Pancreas (tissue), 10 donors: ENCODE data around the gene BZW2. TPM values are rescaled to one million over a fixed set of nuclear protein-coding genes. Genes with fewer than 3 reads are reported as not detected.

Source experiments
- ATAC-seq, 4 donors: fragments of 200-7000 bp; cut with Tn5 transposase; one replicate each; pipeline versions ENCODE4 v1.8.0 to v1.9.1; 2020; ENCODE audit warnings: mild to moderate bottlenecking in 4 of 4, moderate library complexity in 4 of 4
- DNase-seq, 6 donors: peaks; one replicate each; pipeline ENCODE4 v3.0.0-alpha.2; 2020
- FAIRE-seq: peaks from 2 replicates; lab custom pipeline; 2012; peaks lifted over from hg19 to GRCh38; lab: Jason Lieb, UNC
- H3K27ac ChIP-seq, 4 donors: fragments of 200-600 bp; sonication (generic); 1 replicate in 3 of 4; 2 replicates in 1 of 4; pipeline versions ENCODE4 v1.5.0 to v1.8.0; 2020
- H3K27me3 ChIP-seq, 4 donors: fragments of 200-600 bp; one replicate each; pipeline ENCODE4 v1.8.0; 2021
- H3K36me3 ChIP-seq, 3 donors: fragments of 200-600 bp; sonication (generic) in 1 of 3; one replicate each; pipeline versions ENCODE4 v1.5.0 to v1.8.0; 2020 to 2021
- H3K4me1 ChIP-seq, 3 donors: fragments of 200-600 bp; one replicate each; pipeline ENCODE4 v1.8.0; 2021
- H3K4me3 ChIP-seq, 4 donors: fragments of 200-600 bp; sonication (generic) in 2 of 4; one replicate each; pipeline versions ENCODE4 v1.5.0 to v1.8.0; 2020 to 2021
- H3K9me3 ChIP-seq, 4 donors: fragments of 200-600 bp; one replicate each; pipeline ENCODE4 v1.8.0; 2021
- WGBS, 2 donors: extraction: QIAGEN DNeasy Blood & Tissue Kit; methylation state at CpG; one replicate each; pipeline ENCODE4 v1.1.7; 2013; 5-methylcytosine and 5-hydroxymethylcytosine counted together
- intact Hi-C, 3 donors: fragments of 100-400 bp; cut with DNase I; formaldehyde crosslinking; loops; one replicate each; pipeline versions ENCODE4 v1.11.1 to v1.14.2; 2022
- polyA plus RNA-seq, 2 donors: library from polyadenylated mRNA; stranded (reverse); fragments of 200-250 nt; gene quantifications; one replicate each; pipeline ENCODE4 v1.2.3, GENCODE V29; 2013
- total RNA-seq, 6 donors: library from RNA; stranded (reverse); fragmentation: NEBNext Ultra II Directional in 4 of 6; extraction: Animal tissue kit (Norgen Biotek cat#: 25700) in 4 of 6; gene quantifications; one replicate each; pipeline versions ENCODE4 v1.2.1 to v1.2.4, GENCODE V29; 2021 to 2023
- TF ChIP-seq, protein P1 (sequence below), 4 donors: fragments of 200-600 bp; sonication (generic) in 3 of 4; IDR thresholded peaks; one replicate each; pipeline versions ENCODE4 v1.5.0 to v1.8.0; 2021; ENCODE audit warnings: antibody characterized with exemption in 4 of 4
- donor health status: healthy with polysubstance abuse.
- donor health status: DM: no; HTN: no; CAD: no; lungs with moderate emphysema.
- donor health status: DM: no; HTN: no; CAD: no.
- donor health status: control.
- donor health status: control.
- donor health status: Bipolar disorder and iron deficiency.
- donor health status: DM: yes; HTN: yes; CAD: no.
- donor health status: DM: no; HTN: no; CAD: no.
- donor health status: DM: no; HTN: no; CAD: no.
- donor health status: DM: yes; HTN: yes; CAD: no.

BZW2 gene
- total and polyA plus RNA-seq, 8 donors: 10.5 to 29.9 (median 18.2) TPM

DNA sequence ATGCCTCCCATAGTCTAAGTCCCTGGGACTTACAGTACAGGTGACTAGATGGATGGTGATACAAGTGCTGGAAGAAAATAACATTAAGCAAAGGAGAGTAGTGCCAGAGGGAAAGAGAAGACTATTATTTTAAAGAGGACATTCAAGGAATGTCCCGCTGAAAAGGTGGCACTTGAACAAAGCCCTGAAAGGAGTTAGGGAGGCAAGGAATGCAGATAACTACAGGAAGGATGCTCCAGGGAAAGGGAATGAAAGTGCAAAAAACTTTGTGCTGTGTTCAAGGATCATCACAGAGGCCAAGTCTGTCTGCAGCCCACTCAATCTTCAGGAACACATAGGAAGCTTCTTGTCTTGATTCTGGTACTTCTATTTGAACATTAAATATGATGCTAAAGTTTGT is 15.3 kb upstream of the BZW2 start:
- ATAC-seq (no peak), FAIRE-seq (no peak), DNase-seq (no peak)
- Histone ChIP-seq H3K27ac (no peak overlapping the region), H3K4me3 (no peak overlapping the region), H3K9me3 (no peaks in the 10 kb centered on the region), H3K36me3 (no peaks in the 10 kb centered on the region), H3K27me3 (no peaks in the 10 kb centered on the region), H3K4me1 (no peaks in the 10 kb centered on the region)
- intact Hi-C loops: no loop called here
- TF ChIP-seq, protein P1, sequence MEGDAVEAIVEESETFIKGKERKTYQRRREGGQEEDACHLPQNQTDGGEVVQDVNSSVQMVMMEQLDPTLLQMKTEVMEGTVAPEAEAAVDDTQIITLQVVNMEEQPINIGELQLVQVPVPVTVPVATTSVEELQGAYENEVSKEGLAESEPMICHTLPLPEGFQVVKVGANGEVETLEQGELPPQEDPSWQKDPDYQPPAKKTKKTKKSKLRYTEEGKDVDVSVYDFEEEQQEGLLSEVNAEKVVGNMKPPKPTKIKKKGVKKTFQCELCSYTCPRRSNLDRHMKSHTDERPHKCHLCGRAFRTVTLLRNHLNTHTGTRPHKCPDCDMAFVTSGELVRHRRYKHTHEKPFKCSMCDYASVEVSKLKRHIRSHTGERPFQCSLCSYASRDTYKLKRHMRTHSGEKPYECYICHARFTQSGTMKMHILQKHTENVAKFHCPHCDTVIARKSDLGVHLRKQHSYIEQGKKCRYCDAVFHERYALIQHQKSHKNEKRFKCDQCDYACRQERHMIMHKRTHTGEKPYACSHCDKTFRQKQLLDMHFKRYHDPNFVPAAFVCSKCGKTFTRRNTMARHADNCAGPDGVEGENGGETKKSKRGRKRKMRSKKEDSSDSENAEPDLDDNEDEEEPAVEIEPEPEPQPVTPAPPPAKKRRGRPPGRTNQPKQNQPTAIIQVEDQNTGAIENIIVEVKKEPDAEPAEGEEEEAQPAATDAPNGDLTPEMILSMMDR (IDR thresholded peaks at IDR 0.05): no peak
- 87 to 92% methylated on average over 1 of the region's 1 CpG for WGBS, 2 donors

DNA sequence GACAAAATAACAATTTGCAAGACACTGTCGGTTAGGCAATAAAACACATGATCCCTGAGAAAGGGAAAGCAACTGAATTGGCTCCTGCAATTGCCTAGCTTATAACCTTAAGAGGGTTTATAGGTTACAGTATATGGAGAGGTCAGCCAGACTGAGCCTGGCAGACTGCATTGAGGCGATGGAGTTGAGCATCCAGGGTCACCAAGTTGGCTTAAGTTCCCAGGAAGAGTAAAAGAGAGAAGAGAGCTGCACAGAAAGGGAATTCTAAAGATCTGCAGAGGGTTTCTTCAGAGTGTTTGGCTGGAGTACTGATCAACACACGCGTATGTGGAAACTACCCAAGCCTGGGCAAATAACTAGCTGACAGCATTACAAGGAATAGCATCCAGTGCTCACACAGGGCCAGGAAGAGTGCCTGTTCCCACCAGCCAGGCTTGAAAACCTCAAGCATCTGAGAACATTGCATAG is 11.7 kb upstream of the BZW2 start:
- no peaks in the 10 kb centered on the region for H3K27me3 ChIP-seq
- FAIRE-seq (no peak), ATAC-seq (peak in 3 of 4 donors; percentile 18 to 44 (median 41)), DNase-seq (no peak)
- peaks cover 0 to 3% (median 0%) of the 10 kb centered on the region in 3 donors for H3K4me1 ChIP-seq
- whole genome bisulfite sequencing, 2 donors: 64 to 66% methylated on average over 4 of the region's 4 CpGs
- no peaks in the 10 kb centered on the region for H3K9me3 ChIP-seq
- no peaks in the 10 kb centered on the region for H3K36me3 ChIP-seq
- intact Hi-C loops: no loop called here
- H3K4me3 ChIP-seq: no peak overlapping the region
- TF ChIP-seq, protein P1 (IDR thresholded peaks at IDR 0.05): no peak
- no peak overlapping the region for H3K27ac ChIP-seq

DNA sequence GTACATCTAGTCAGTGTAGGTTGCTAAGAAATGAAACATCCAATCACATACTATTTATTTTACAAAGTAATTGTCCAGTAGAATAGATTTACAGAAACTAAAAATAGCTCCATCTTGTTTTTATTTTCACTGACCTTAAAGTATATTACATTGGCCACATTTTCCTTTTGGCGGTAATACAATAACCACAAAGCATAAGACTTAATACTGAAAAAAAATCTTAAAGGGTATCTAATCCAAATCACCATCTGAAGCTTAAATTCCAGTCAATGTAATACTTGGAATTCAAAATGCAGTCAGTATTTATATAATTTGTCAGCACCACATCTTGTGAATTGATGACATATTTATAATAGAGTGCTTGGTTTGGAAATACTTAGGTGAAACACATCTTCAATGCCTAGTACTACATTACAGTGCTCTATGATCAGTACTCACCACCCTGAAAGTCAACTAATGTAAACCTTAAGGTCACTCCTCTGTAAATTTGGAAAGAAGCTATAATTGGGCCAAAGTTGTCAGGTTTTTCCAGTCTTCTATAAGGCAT is 9.4 kb upstream of the BZW2 start:
- H3K4me3 ChIP-seq: no peak overlapping the region
- FAIRE-seq: peak; percentile 13
- H3K27ac ChIP-seq: no peak overlapping the region
- H3K27me3 ChIP-seq: no peaks in the 10 kb centered on the region
- H3K36me3 ChIP-seq: no peaks in the 10 kb centered on the region
- no peak for ATAC-seq
- TF ChIP-seq, protein P1 (IDR thresholded peaks at IDR 0.05): no peak
- peaks cover 0 to 3% (median 0%) of the 10 kb centered on the region in 3 donors for H3K4me1 ChIP-seq
- H3K9me3 ChIP-seq: no peaks in the 10 kb centered on the region
- intact Hi-C loops: no loop called here
- WGBS, 2 donors: 85 to 87% methylated on average over 1 of the region's 1 CpG
- DNase-seq: no peak

DNA sequence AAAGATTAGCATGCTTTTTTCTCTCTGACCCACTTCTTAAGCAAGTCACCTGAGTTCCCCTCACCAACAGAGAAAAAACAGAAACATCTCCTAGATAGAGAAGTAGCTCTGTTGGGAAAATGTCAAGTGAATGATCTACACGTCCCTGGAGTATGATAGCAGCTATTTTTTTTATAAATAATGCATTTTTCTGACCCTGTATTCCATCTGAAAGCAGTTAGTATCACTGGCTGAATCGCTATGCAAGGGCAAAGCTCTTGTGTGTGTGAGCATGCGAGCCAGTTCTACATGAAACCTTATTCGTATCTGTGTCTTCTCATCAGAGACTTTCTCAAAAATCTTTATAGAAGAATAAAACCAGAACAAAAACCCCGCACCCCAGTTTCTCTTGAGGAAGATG is 8.6 kb upstream of the BZW2 start:
- TF ChIP-seq, protein P1 (IDR thresholded peaks at IDR 0.05): no peak
- Histone ChIP-seq H3K27me3 (no peaks in the 10 kb centered on the region), H3K9me3 (no peaks in the 10 kb centered on the region), H3K4me3 (no peak overlapping the region), H3K27ac (no peak overlapping the region), H3K36me3 (no peaks in the 10 kb centered on the region), H3K4me1 (peaks cover 0 to 3% (median 3%) of the 10 kb centered on the region in 3 donors)
- 67 to 72% methylated on average over 5 of the region's 5 CpGs for whole genome bisulfite sequencing, 2 donors
- no peak for FAIRE-seq
- no peak for DNase-seq
- intact Hi-C loops: no loop called here
- no peak for ATAC-seq
